GM12801 (cell line): ENCODE results near the gene POMGNT1.
A peak's percentile ranks its signal among the peaks of the same experiment; 100 is the strongest.

Experiments
- CTCF ChIP-seq: IDR thresholded peaks from one replicate; pipeline ENCODE4 v1.5.1; 2011; ENCODE audit warnings: control low read depth; ENCODE audit not compliant: insufficient read length; ENCODE audit errors: extremely low read depth

The POMGNT1 gene

GRCh38 chr1:46224966-46225365 lies 26.7 kb upstream of the POMGNT1 start:
- TF ChIP-seq CTCF = no peak

GRCh38 chr1:46223472-46223943 lies 25.3 kb upstream of the POMGNT1 start:
- TF ChIP-seq CTCF = peak; percentile 96

- no peak for TF ChIP-seq CTCF
These were observed 23.5 kb upstream of the POMGNT1 start for GRCh38 chr1:46221749-46222148.

GRCh38 chr1:46220808-46221207 lies 22.6 kb upstream of the POMGNT1 start:
- TF ChIP-seq CTCF = no peak

- TF ChIP-seq CTCF = no peak
These were observed 21.6 kb upstream of the POMGNT1 start for GRCh38 chr1:46219551-46220520.

GRCh38 chr1:46218443-46218842 lies 20.2 kb upstream of the POMGNT1 start:
- TF ChIP-seq CTCF = no peak

GRCh38 chr1:46215504-46215903 lies 17.3 kb upstream of the POMGNT1 start:
- TF ChIP-seq CTCF = no peak
